Trophoblast cell (in vitro differentiated cells and primary cell): Measurements from ENCODE around the gene RBM26.

Source experiments
- DNase-seq, 2 donors: peaks; one replicate each; pipeline ENCODE4 v3.0.0-alpha.2; 2016
- H2AFZ ChIP-seq: 2 replicates; pipeline ENCODE4 v1.6.1; 2013; ENCODE audit warnings: low read length, moderate library complexity, mild to moderate bottlenecking; ENCODE audit not compliant: insufficient read depth, poor library complexity
- H2AK5ac ChIP-seq: 2 replicates; pipeline ENCODE4 v1.6.1; 2013; ENCODE audit warnings: mild to moderate bottlenecking, low read length
- H2BK120ac ChIP-seq: 2 replicates; pipeline ENCODE4 v1.6.1; 2013; ENCODE audit warnings: low read length, mild to moderate bottlenecking, moderate library complexity; ENCODE audit not compliant: insufficient read depth, poor library complexity
- H2BK12ac ChIP-seq: 2 replicates; pipeline ENCODE4 v1.6.1; 2013; ENCODE audit warnings: mild to moderate bottlenecking, low read length, moderate library complexity
- H2BK5ac ChIP-seq: 2 replicates; pipeline ENCODE4 v1.6.1; 2013; ENCODE audit warnings: low read length, low read depth, moderate library complexity, mild to moderate bottlenecking; ENCODE audit not compliant: poor library complexity
- H3K14ac ChIP-seq: 2 replicates; pipeline ENCODE4 v1.6.1; 2013; ENCODE audit warnings: mild to moderate bottlenecking, low read length
- H3K18ac ChIP-seq: 2 replicates; pipeline ENCODE4 v1.6.1; 2013; ENCODE audit warnings: mild to moderate bottlenecking, low read length
- H3K23ac ChIP-seq: 2 replicates; pipeline ENCODE4 v1.6.1; 2013; ENCODE audit warnings: low read length
- H3K27ac ChIP-seq: 2 replicates; pipeline ENCODE4 v1.5.1; 2013; ENCODE audit warnings: low read depth, mild to moderate bottlenecking, inconsistent platforms, low read length, moderate library complexity
- H3K27me3 ChIP-seq: 2 replicates; pipeline ENCODE4 v1.6.1; 2013; ENCODE audit warnings: inconsistent platforms, mild to moderate bottlenecking, low read length, moderate library complexity; ENCODE audit not compliant: insufficient read depth
- H3K36me3 ChIP-seq, 2 experiments: 1 replicate in 1 of 2; 2 replicates in 1 of 2; pipeline ENCODE4 v1.6.1; 2013; ENCODE audit warnings: low read length in 2 of 2, mild to moderate bottlenecking in 2 of 2, moderate library complexity in 1 of 2; ENCODE audit not compliant: insufficient read depth in 2 of 2, control insufficient read depth in 1 of 2
- H3K4ac ChIP-seq: 2 replicates; pipeline ENCODE4 v1.6.1; 2013; ENCODE audit warnings: low read depth, mild to moderate bottlenecking, low read length, moderate library complexity
- H3K4me1 ChIP-seq, 2 experiments: 1 replicate in 1 of 2; 2 replicates in 1 of 2; pipeline ENCODE4 v1.6.1; 2013; ENCODE audit warnings: low read length in 2 of 2, mild to moderate bottlenecking in 2 of 2, moderate library complexity in 1 of 2; ENCODE audit not compliant: insufficient read depth in 2 of 2, control insufficient read depth in 1 of 2
- H3K4me2 ChIP-seq: 2 replicates; pipeline ENCODE4 v1.6.1; 2013; ENCODE audit warnings: inconsistent platforms, mild to moderate bottlenecking, low read length, moderate library complexity
- H3K4me3 ChIP-seq: 2 replicates; pipeline ENCODE4 v1.5.1; 2013; ENCODE audit warnings: mild to moderate bottlenecking, low read depth, low read length, inconsistent platforms
- H3K79me1 ChIP-seq: one replicate; pipeline ENCODE4 v1.6.1; 2013; ENCODE audit warnings: low read length
- H3K79me2 ChIP-seq: 2 replicates; pipeline ENCODE4 v1.6.1; 2013; ENCODE audit warnings: low read length, mild to moderate bottlenecking; ENCODE audit not compliant: control insufficient read depth, insufficient read depth, poor library complexity
- H3K9ac ChIP-seq: 2 replicates; pipeline ENCODE4 v1.6.1; 2013; ENCODE audit warnings: mild to moderate bottlenecking, low read length
- H3K9me3 ChIP-seq: 2 replicates; pipeline ENCODE4 v1.6.1; 2013; ENCODE audit warnings: low read depth, mild to moderate bottlenecking, control low read depth, inconsistent platforms, low read length; ENCODE audit not compliant: insufficient read depth
- H4K12ac ChIP-seq: 2 replicates; pipeline ENCODE4 v1.6.1; 2013; ENCODE audit warnings: low read depth, mild to moderate bottlenecking, low read length, moderate library complexity
- H4K8ac ChIP-seq: 2 replicates; pipeline ENCODE4 v1.6.1; 2013; ENCODE audit warnings: low read depth, mild to moderate bottlenecking, low read length, moderate library complexity
- H4K91ac ChIP-seq: one replicate; pipeline ENCODE4 v1.6.1; 2013; ENCODE audit warnings: low read depth, mild to moderate bottlenecking, low read length, moderate library complexity
- WGBS: extraction: QIAGEN DNeasy Blood & Tissue Kit; methylation state at CpG from one replicate; pipeline ENCODE4 v1.1.7; 2013; ENCODE audit warnings: missing lambda C conversion rate; ENCODE audit not compliant: insufficient read length, insufficient coverage; ENCODE audit errors: extremely low coverage; 5-methylcytosine and 5-hydroxymethylcytosine counted together

RBM26 gene

DNA sequence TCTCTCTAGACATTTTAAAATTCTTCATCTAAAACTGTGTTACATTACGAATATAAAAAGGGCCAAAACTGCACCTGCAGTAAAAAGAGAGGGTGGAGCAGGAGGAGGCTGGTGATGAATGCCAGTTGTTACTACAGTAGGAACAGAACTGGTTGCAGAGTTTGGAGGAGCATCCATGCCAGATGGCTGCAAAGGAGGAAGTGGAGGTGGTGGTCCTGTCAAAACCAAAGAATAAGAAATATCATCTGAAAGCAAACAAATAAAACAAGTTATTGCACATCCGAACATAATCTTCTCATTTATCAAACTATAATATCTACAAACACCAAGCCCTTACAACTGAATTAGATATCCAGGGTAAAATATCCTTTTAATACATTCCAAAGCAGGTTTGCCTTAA is 40.1 kb downstream of the RBM26 start:
- no peak for DNase-seq
- H3K18ac ChIP-seq: no peak overlapping the region
- H2BK120ac ChIP-seq: no peak overlapping the region
- H4K91ac ChIP-seq: no peak overlapping the region
- H3K4ac ChIP-seq: no peak overlapping the region
- no peak overlapping the region for H2BK5ac ChIP-seq
- peaks cover 18 to 30% of the 10 kb centered on the region in 2 experiments for H3K36me3 ChIP-seq
- H2AFZ ChIP-seq: no peak overlapping the region
- no peaks in the 10 kb centered on the region for H3K79me2 ChIP-seq
- no peak overlapping the region for H3K4me2 ChIP-seq
- H3K27me3 ChIP-seq: no peaks in the 10 kb centered on the region
- no peaks in the 10 kb centered on the region for H3K9me3 ChIP-seq
- no peak overlapping the region for H3K23ac ChIP-seq
- H2BK12ac ChIP-seq: no peak overlapping the region
- no peaks in the 10 kb centered on the region for H3K79me1 ChIP-seq
- H3K27ac ChIP-seq: no peak overlapping the region
- H3K9ac ChIP-seq: no peak overlapping the region
- H3K4me3 ChIP-seq: no peak overlapping the region
- no peak overlapping the region for H3K14ac ChIP-seq
- WGBS: 100% methylated on average over 1 of the region's 2 CpGs
- no peak overlapping the region for H4K8ac ChIP-seq
- no peak overlapping the region for H2AK5ac ChIP-seq
- no peak overlapping the region for H4K12ac ChIP-seq
- H3K4me1 ChIP-seq: peaks cover 0 to 2% of the 10 kb centered on the region in 2 experiments

DNA sequence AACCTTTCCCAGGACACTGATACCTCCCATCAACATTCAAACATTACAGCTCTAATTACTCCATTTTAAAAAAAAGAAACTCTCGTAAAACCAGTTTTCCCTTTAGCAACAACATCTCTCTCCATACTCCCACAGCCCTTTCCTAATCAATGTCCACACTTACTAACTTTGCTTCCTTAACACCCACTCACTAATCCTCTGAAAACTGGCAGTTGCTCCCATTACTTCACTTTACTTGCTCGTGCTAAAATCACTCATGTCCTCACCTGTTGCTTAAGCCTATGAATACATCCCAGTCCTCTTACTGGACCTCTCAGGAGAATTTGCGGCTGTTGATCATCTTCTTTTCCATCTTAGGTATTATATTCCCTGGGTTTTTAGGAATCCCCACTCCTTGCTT is 44.8 kb downstream of the RBM26 start:
- no peak overlapping the region for H2AFZ ChIP-seq
- H3K36me3 ChIP-seq: peaks cover 7 to 12% of the 10 kb centered on the region in 2 experiments
- H3K18ac ChIP-seq: no peak overlapping the region
- no CpG with 5 or more reads among the region's 3 CpGs for WGBS
- H3K14ac ChIP-seq: no peak overlapping the region
- no peak overlapping the region for H3K4ac ChIP-seq
- H2AK5ac ChIP-seq: no peak overlapping the region
- no peaks in the 10 kb centered on the region for H3K79me1 ChIP-seq
- H4K91ac ChIP-seq: no peak overlapping the region
- H4K8ac ChIP-seq: no peak overlapping the region
- H3K4me3 ChIP-seq: no peak overlapping the region
- H3K4me1 ChIP-seq: peaks cover 0 to 2% of the 10 kb centered on the region in 2 experiments
- no peak overlapping the region for H2BK120ac ChIP-seq
- peak in 1 of 2 donors; percentile 9 for DNase-seq
- H3K9me3 ChIP-seq: no peaks in the 10 kb centered on the region
- no peaks in the 10 kb centered on the region for H3K79me2 ChIP-seq
- no peak overlapping the region for H3K4me2 ChIP-seq
- no peak overlapping the region for H3K9ac ChIP-seq
- H2BK12ac ChIP-seq: no peak overlapping the region
- no peak overlapping the region for H3K23ac ChIP-seq
- no peak overlapping the region for H3K27ac ChIP-seq
- H3K27me3 ChIP-seq: no peaks in the 10 kb centered on the region
- no peak overlapping the region for H4K12ac ChIP-seq
- no peak overlapping the region for H2BK5ac ChIP-seq

DNA sequence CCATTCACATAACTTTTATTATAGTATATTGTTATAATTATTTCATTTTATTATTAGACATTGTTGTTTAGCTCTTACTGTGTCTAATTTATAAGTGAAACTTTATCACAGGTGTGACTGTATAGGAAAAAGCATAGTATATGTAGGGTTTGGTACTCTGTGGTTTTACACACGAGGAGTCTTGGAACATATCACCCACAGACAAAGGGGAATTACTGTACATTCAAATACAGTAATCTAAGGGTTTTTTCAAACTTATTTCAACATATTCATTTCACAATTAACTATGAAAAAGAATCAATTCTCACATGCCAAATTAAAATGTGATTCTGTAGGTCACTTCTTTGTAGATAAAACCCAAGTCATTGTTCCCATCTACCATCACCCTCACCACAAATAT is 46.0 kb downstream of the RBM26 start:
- no peak overlapping the region for H4K12ac ChIP-seq
- no peak overlapping the region for H3K23ac ChIP-seq
- peaks cover 6 to 9% of the 10 kb centered on the region in 2 experiments for H3K36me3 ChIP-seq
- no peak overlapping the region for H3K4ac ChIP-seq
- H2AFZ ChIP-seq: no peak overlapping the region
- H2BK12ac ChIP-seq: no peak overlapping the region
- H4K8ac ChIP-seq: no peak overlapping the region
- H3K9ac ChIP-seq: no peak overlapping the region
- no peak overlapping the region for H2AK5ac ChIP-seq
- no peak overlapping the region for H3K14ac ChIP-seq
- H2BK5ac ChIP-seq: no peak overlapping the region
- H3K27me3 ChIP-seq: no peaks in the 10 kb centered on the region
- peaks cover 0 to 2% of the 10 kb centered on the region in 2 experiments for H3K4me1 ChIP-seq
- H3K9me3 ChIP-seq: no peaks in the 10 kb centered on the region
- H3K79me1 ChIP-seq: no peaks in the 10 kb centered on the region
- H3K79me2 ChIP-seq: no peaks in the 10 kb centered on the region
- no peak overlapping the region for H3K4me3 ChIP-seq
- H3K27ac ChIP-seq: no peak overlapping the region
- no peak for DNase-seq
- no peak overlapping the region for H2BK120ac ChIP-seq
- no CpG with 5 or more reads among the region's 1 CpG for WGBS
- H3K18ac ChIP-seq: no peak overlapping the region
- H3K4me2 ChIP-seq: no peak overlapping the region
- H4K91ac ChIP-seq: no peak overlapping the region

DNA sequence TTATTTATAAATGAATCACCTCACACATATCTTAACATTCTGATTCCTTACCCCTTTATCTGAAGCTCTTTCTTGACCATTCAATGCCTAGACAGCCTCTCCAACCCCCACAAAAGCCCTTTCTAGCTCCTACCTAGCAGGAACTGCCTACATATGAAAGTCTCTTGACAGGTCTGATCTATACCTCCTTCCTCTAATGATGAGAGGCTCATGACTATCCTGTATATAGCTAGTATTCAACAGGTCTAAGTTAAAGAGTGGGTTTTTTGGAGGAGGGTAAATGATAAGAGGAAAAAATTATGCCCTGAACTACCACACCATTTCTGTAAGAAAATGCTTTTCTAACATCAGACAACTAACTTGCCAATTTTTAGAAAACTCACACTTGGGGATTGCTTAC is 47.0 kb downstream of the RBM26 start:
- Histone ChIP-seq H3K18ac (no peak overlapping the region), H3K4me2 (no peak overlapping the region), H3K4me1 (peaks cover 0 to 2% of the 10 kb centered on the region in 2 experiments), H4K8ac (no peak overlapping the region), H3K23ac (no peak overlapping the region), H3K27ac (no peak overlapping the region), H2BK5ac (no peak overlapping the region), H2AK5ac (no peak overlapping the region), H4K12ac (no peak overlapping the region), H2BK120ac (no peak overlapping the region), H3K36me3 (peaks cover 5 to 9% of the 10 kb centered on the region in 2 experiments), H3K9me3 (no peaks in the 10 kb centered on the region), H4K91ac (no peak overlapping the region), H2BK12ac (no peak overlapping the region), H3K4me3 (no peak overlapping the region), H3K79me1 (no peaks in the 10 kb centered on the region), H2AFZ (no peak overlapping the region), H3K4ac (no peak overlapping the region), H3K79me2 (no peaks in the 10 kb centered on the region), H3K9ac (no peak overlapping the region), H3K27me3 (no peaks in the 10 kb centered on the region), H3K14ac (no peak overlapping the region)
- DNase-seq: no peak
